Measurements from ENCODE around the gene GPR65.

DNA sequence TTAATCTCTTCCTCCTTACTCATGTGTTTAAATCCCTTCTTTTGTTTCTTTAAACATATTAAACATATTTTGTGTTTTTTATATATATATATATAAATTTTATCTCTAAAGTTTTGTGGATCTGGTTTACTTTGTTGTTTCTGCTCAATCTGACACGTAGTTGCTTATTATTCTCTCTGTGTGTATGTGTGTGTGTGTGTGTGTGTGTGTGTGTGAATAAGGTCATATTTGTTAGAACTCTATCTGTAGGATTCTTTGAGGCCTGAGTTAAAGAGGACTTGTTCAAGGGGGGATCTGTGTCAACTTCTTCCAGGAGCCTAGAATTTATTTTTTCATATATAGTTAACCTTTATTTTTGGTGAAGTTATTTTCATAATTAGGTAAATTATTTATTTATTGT is 2.7 kb downstream of the GPR65 start:
- TF ChIP-seq, protein P1, sequence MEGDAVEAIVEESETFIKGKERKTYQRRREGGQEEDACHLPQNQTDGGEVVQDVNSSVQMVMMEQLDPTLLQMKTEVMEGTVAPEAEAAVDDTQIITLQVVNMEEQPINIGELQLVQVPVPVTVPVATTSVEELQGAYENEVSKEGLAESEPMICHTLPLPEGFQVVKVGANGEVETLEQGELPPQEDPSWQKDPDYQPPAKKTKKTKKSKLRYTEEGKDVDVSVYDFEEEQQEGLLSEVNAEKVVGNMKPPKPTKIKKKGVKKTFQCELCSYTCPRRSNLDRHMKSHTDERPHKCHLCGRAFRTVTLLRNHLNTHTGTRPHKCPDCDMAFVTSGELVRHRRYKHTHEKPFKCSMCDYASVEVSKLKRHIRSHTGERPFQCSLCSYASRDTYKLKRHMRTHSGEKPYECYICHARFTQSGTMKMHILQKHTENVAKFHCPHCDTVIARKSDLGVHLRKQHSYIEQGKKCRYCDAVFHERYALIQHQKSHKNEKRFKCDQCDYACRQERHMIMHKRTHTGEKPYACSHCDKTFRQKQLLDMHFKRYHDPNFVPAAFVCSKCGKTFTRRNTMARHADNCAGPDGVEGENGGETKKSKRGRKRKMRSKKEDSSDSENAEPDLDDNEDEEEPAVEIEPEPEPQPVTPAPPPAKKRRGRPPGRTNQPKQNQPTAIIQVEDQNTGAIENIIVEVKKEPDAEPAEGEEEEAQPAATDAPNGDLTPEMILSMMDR (IDR thresholded peaks at IDR 0.05 in 8 of 11, conservative IDR thresholded peaks at IDR 0.05 in 3 of 11) = no peak
- TF ChIP-seq POLR2AphosphoS5 (IDR thresholded peaks at IDR 0.05) = no peak

Data from spleen (tissue), 7 donors.